Right ventricle myocardium superior (tissue), 1 donor: Measurements from ENCODE around the gene IFT43. TPM values are rescaled to one million over a fixed set of nuclear protein-coding genes. Genes with fewer than 3 reads are reported as not detected.

ENCODE experiments used
- ATAC-seq: fragments of 200-7000 bp; cut with Tn5 transposase; one replicate; pipeline ENCODE4 v1.9.1; 2020; ENCODE audit warnings: mild to moderate bottlenecking; ENCODE audit not compliant: poor library complexity
- DNase-seq: peaks from one replicate; pipeline ENCODE4 v3.0.0-alpha.2; 2020
- intact Hi-C: fragments of 100-400 bp; cut with DNase I; formaldehyde crosslinking; loops from one replicate; pipeline ENCODE4 v1.11.2; 2022
- total RNA-seq: library from RNA; stranded (reverse); fragmentation: NEBNext Ultra II Directional; extraction: Animal tissue kit (Norgen Biotek cat#: 25700); gene quantifications from one replicate; pipeline ENCODE4 v1.2.1, GENCODE V29; 2021
- donor health status: DM: no; HTN: yes; CAD: no; lungs with severe emphysema.

IFT43 gene
- total RNA-seq, 1 donor from 2014 or later: 25.1 TPM

- no peak for ATAC-seq
- intact Hi-C loops: no loop called here
Measured at GRCh38 chr14:76123426-76124225, 138.1 kb downstream of the IFT43 start.

GRCh38 chr14:76125511-76125910 is 139.9 kb downstream of the IFT43 start:
- intact Hi-C loops: no loop called here
- ATAC-seq: no peak
- no peak for DNase-seq

More at GRCh38 chr14:76123426-76124225, 138.1 kb downstream of the IFT43 start:
- DNase-seq: no peak

GRCh38 chr14:76126076-76126475 is 140.5 kb downstream of the IFT43 start:
- DNase-seq (no peak), ATAC-seq (no peak)
- intact Hi-C loops: no loop called here

- intact Hi-C loops: no loop called here
- ATAC-seq (no peak), DNase-seq (no peak)
Measured at GRCh38 chr14:76129851-76130576, 144.5 kb downstream of the IFT43 start.

GRCh38 chr14:76131071-76131965 is 145.8 kb downstream of the IFT43 start:
- ATAC-seq: no peak
- DNase-seq: no peak
- intact Hi-C loops: no loop called here

- ATAC-seq (no peak), DNase-seq (no peak)
- intact Hi-C loops: no loop called here
Measured at GRCh38 chr14:76133103-76133502, 147.5 kb downstream of the IFT43 start.

Other genes starting within 250 kb of the IFT43 start
- gene TGFB3, start 3.8 kb upstream of the IFT43 start, total RNA-seq: 20.7 TPM
- 20.4 TPM for gene GPATCH2L, start 166.2 kb downstream of the IFT43 start, total RNA-seq